22Rv1 (cell line): ENCODE results near the gene DMC1.
A peak's percentile ranks its signal among the peaks of the same experiment; 100 is the strongest.

Experiments
- H3K27ac ChIP-seq: fragments of 450-650 bp; 2 replicates; pipeline ENCODE4 v1.5.1; 2017
- ZFX ChIP-seq: fragments of 450-650 bp; IDR thresholded peaks from 2 replicates; pipeline ENCODE4 v1.6.1; 2017; ENCODE audit warnings: antibody characterized with exemption, borderline replicate concordance
- TF ChIP-seq, protein P1 (sequence below): fragments of 450-650 bp; IDR thresholded peaks from 2 replicates; pipeline ENCODE4 v1.5.1; 2017; ENCODE audit warnings: mild to moderate bottlenecking

DMC1 gene

DNA sequence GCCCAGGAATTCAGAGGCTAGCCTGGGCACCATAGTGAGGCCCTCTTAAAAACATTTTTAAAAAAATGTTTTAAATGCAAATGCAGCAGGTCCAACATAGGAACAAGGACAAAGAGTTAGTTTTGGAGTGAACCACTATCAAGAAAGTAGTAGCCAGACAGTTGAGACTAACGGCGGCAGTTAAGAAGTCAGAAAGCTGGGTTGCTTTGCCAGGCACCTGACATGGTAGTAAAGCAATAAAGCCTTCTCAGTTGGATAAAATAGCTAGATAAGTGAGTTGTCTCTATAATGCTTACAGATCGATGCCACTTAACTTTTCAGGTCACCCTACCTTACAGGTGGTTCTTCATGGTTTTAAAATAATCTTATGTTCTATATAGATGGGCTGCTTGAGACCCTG, 47.0 kb downstream of the DMC1 start:
- no peak overlapping the region for H3K27ac ChIP-seq
- TF ChIP-seq, protein P1, sequence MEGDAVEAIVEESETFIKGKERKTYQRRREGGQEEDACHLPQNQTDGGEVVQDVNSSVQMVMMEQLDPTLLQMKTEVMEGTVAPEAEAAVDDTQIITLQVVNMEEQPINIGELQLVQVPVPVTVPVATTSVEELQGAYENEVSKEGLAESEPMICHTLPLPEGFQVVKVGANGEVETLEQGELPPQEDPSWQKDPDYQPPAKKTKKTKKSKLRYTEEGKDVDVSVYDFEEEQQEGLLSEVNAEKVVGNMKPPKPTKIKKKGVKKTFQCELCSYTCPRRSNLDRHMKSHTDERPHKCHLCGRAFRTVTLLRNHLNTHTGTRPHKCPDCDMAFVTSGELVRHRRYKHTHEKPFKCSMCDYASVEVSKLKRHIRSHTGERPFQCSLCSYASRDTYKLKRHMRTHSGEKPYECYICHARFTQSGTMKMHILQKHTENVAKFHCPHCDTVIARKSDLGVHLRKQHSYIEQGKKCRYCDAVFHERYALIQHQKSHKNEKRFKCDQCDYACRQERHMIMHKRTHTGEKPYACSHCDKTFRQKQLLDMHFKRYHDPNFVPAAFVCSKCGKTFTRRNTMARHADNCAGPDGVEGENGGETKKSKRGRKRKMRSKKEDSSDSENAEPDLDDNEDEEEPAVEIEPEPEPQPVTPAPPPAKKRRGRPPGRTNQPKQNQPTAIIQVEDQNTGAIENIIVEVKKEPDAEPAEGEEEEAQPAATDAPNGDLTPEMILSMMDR: no peak
- no peak for TF ChIP-seq ZFX

DNA sequence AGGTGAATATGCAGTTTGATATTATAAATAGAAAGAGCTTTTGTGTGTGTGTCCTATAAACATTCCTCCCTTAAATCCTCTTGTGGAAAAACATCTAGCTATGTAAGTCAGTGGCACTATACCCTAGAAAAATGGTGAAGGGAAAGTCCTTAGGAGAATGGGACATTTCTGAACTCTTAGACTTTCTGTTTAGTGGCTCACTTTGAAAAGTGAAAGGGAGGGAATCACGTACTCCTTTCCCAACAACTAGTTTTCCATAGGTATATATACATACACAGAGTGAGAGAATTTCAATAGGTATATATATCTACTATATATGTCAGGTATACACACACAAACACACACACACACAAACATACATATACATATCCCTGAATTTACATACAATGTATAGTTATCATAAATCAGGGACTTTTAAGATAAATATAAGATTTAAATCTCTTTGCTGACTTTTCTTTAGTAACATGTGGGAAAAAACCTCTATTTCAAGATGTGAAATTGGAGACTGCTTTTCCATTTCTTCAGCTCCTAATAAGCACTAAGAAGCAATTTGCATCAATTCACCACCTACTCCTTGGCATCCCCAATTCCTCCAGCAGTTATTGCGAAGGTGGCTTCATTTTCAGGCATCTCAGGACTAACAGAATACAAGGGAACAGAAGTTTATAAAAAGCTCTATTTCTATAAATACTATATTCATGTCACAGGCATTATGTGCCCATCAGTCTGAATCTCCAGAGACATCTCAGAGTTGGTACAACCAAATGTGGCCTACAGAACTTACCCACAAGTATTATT, 50.3 kb downstream of the DMC1 start:
- H3K27ac ChIP-seq: no peak overlapping the region
- TF ChIP-seq ZFX: no peak
- TF ChIP-seq, protein P1: no peak

DNA sequence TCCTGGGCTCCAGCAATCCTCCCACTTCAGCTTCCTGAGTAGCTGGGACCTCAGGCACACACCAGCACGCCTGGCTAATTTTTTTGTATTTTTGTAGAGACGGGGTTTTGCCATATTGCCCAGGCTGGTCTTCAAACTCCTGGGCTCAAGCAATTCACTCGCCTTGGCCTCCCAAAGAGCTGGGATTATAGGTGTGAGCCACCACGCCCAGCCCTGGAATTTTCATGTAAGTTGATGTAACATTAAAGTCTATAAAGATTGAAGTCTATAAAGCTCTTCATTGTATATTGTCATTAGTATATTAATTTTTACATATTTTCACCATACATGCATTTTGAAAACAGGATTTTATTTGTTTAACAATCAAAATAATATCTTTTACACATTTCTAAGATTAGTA, 51.4 kb downstream of the DMC1 start:
- no peak overlapping the region for H3K27ac ChIP-seq
- TF ChIP-seq, protein P1: no peak
- no peak for TF ChIP-seq ZFX

DNA sequence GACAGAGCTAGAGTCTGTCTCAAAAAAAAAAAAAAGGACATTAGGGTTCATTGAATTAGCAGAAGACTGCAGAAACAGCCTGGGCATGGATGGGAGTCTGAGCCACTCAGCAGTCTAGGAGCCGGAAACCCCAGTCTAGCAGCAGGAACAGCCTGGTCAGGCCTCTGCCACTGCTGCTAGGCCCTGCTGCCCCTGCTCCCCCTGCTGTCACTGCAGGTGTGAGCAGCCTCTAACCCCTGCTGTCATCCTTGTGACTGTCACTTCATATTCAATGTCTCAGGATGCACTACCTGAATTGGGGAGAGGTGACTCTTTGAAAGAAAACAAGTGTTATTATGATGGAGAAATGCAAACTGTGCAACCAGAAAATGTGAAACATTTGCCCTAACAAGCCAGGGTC, 56.9 kb downstream of the DMC1 start:
- TF ChIP-seq, protein P1: peak; percentile 28; the same call in 1 of the 2 replicates
- TF ChIP-seq ZFX: no peak
- H3K27ac ChIP-seq: no peak overlapping the region

- TF ChIP-seq, protein P1: no peak
- no peak overlapping the region for H3K27ac ChIP-seq
Measured at GRCh38 chr22:38510416-38510970, 59.5 kb downstream of the DMC1 start.

- peak within 1 kb of the TSS; percentile 99 for H3K27ac ChIP-seq
- TF ChIP-seq, protein P1: no peak
- no peak for TF ChIP-seq ZFX
Measured at GRCh38 chr22:38506118-38506962, 63.6 kb downstream of the DMC1 start, which contains the start of gene DDX17. TSS of gene DDX17 (minus strand) at chr22:38506311.
